Hepatocyte (in vitro differentiated cells): ENCODE measurements around the gene PRPF31. TPM values are rescaled to one million over a fixed set of nuclear protein-coding genes. Genes with fewer than 3 reads are reported as not detected.

Experiments used
- DNase-seq: peaks from one replicate; pipeline ENCODE4 v3.0.0-alpha.2; 2016; ENCODE audit warnings: low spot score
- H2AFZ ChIP-seq: fragments of 200-600 bp; sonication (generic); 2 replicates; pipeline ENCODE4 v1.6.0; 2016; ENCODE audit warnings: antibody characterized with exemption, mild to moderate bottlenecking
- H3K27ac ChIP-seq: fragments of 200-600 bp; sonication (generic); 2 replicates; pipeline ENCODE4 v1.5.1; 2016; ENCODE audit warnings: mild to moderate bottlenecking
- H3K27me3 ChIP-seq: fragments of 200-600 bp; sonication (generic); 2 replicates; pipeline ENCODE4 v1.6.1; 2016
- H3K36me3 ChIP-seq: fragments of 200-600 bp; sonication (generic); replicated peaks from 2 replicates; pipeline ENCODE4 v1.5.1; 2016; ENCODE audit warnings: low read depth; ENCODE audit not compliant: insufficient read depth
- H3K4me1 ChIP-seq: fragments of 200-600 bp; sonication (generic); 2 replicates; pipeline ENCODE4 v1.5.1; 2016; ENCODE audit warnings: mild to moderate bottlenecking, moderate library complexity; ENCODE audit not compliant: insufficient read depth
- H3K4me2 ChIP-seq: fragments of 200-600 bp; sonication (generic); 2 replicates; pipeline ENCODE4 v1.6.0; 2016
- H3K4me3 ChIP-seq: fragments of 200-600 bp; sonication (generic); 2 replicates; pipeline ENCODE4 v1.5.1; 2016; ENCODE audit warnings: mild to moderate bottlenecking
- H3K79me2 ChIP-seq: fragments of 200-600 bp; sonication (generic); 2 replicates; pipeline ENCODE4 v1.6.0; 2017; ENCODE audit warnings: mild to moderate bottlenecking
- H3K9me2 ChIP-seq: fragments of 200-600 bp; sonication (generic); replicated peaks from 2 replicates; pipeline ENCODE4 v1.6.0; 2017; ENCODE audit warnings: mild to moderate bottlenecking; ENCODE audit not compliant: insufficient read depth
- H3K9me3 ChIP-seq: fragments of 200-600 bp; sonication (generic); 2 replicates; pipeline ENCODE4 v1.5.1; 2016; ENCODE audit warnings: low read depth, mild to moderate bottlenecking
- H4K20me1 ChIP-seq: fragments of 200-600 bp; sonication (generic); 2 replicates; pipeline ENCODE4 v1.6.0; 2016; ENCODE audit warnings: mild to moderate bottlenecking; ENCODE audit not compliant: insufficient read depth, poor library complexity, severe bottlenecking
- EZH2 ChIP-seq: fragments of 200-600 bp; sonication (generic); IDR thresholded peaks from 2 replicates; pipeline ENCODE4 v1.6.1; 2016; ENCODE audit warnings: antibody characterized with exemption, mild to moderate bottlenecking, borderline replicate concordance
- EZH2phosphoT487 ChIP-seq: fragments of 200-600 bp; sonication (generic); IDR thresholded peaks from one replicate; pipeline ENCODE4 v1.6.1; 2018; ENCODE audit warnings: antibody characterized with exemption, mild to moderate bottlenecking, low read depth, moderate library complexity; ENCODE audit not compliant: unreplicated experiment, severe bottlenecking
- WGBS: methylation state at CpG from one replicate; pipeline ENCODE4 v1.1.6; 2016; ENCODE audit warnings: low lambda C conversion rate; ENCODE audit errors: missing lambda C conversion rate; 5-methylcytosine and 5-hydroxymethylcytosine counted together
- polyA plus RNA-seq: library from polyadenylated mRNA; unstranded; fragments of >200 nt; fragmentation: Nextera tagmentation; extraction: Ambion mirVana; gene quantifications from 2 replicates; pipeline ENCODE4 v1.2.1, GENCODE V29; 2016
- total RNA-seq: library from RNA; depleted of rRNA; stranded (reverse); fragments of >200 nt; gene quantifications from 2 replicates; pipeline ENCODE4 v1.2.3, GENCODE V29; 2014
- TF ChIP-seq, protein P1 (sequence below): fragments of 200-600 bp; sonication (generic); IDR thresholded peaks from 2 replicates; pipeline ENCODE4 v1.5.1; 2016; ENCODE audit warnings: antibody characterized with exemption, mild to moderate bottlenecking; ENCODE audit not compliant: poor library complexity

PRPF31 gene
- total and polyA plus RNA-seq, 2 experiments from 2014 or later, result 59.7 to 77.6 TPM

DNA sequence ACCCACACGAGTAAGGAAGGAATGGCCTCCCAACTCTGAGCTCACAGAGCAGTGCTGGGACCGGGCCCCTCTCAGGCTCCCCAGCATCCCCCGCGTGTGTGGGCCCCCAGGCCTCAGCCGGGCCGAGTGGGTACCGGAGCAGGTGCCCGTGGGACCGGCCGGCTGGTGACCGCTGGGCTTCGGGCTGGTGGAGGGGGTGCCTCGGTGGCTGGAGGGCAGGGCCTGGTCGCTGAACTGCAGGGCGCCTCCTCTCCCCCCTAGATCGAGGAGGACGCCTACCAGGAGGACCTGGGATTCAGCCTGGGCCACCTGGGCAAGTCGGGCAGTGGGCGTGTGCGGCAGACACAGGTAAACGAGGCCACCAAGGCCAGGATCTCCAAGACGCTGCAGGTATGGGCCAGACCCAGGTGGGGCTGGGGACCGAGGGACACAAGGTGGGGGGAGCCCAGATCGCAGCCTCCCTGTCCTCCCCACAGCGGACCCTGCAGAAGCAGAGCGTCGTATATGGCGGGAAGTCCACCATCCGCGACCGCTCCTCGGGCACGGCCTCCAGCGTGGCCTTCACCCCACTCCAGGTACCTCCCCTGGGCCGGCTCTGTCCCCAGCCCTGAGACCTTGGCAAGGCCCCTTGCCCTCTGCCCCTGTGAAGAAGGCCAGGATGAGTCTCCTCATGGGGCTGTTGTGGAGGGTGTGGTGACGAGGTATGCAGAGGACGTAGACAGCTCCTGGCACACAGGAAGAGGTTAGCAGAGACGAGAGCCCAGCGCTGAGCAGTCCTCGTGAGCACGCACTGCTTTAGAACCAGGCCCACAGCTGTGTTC, 13.5 kb downstream of the PRPF31 start:
- Histone ChIP-seq H3K9me2 (no peaks in the 10 kb centered on the region), H3K27me3 (no peaks in the 10 kb centered on the region), H3K4me3 (no peak overlapping the region), H2AFZ (no peak overlapping the region), H3K4me2 (no peak overlapping the region), H3K9me3 (no peaks in the 10 kb centered on the region), H4K20me1 (no peaks in the 10 kb centered on the region), H3K4me1 (no peaks in the 10 kb centered on the region), H3K36me3 (no peaks in the 10 kb centered on the region), H3K27ac (no peak overlapping the region), H3K79me2 (no peaks in the 10 kb centered on the region)
- 98% methylated on average over 31 of the region's 41 CpGs for WGBS
- TF ChIP-seq, protein P1, sequence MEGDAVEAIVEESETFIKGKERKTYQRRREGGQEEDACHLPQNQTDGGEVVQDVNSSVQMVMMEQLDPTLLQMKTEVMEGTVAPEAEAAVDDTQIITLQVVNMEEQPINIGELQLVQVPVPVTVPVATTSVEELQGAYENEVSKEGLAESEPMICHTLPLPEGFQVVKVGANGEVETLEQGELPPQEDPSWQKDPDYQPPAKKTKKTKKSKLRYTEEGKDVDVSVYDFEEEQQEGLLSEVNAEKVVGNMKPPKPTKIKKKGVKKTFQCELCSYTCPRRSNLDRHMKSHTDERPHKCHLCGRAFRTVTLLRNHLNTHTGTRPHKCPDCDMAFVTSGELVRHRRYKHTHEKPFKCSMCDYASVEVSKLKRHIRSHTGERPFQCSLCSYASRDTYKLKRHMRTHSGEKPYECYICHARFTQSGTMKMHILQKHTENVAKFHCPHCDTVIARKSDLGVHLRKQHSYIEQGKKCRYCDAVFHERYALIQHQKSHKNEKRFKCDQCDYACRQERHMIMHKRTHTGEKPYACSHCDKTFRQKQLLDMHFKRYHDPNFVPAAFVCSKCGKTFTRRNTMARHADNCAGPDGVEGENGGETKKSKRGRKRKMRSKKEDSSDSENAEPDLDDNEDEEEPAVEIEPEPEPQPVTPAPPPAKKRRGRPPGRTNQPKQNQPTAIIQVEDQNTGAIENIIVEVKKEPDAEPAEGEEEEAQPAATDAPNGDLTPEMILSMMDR, result no peak
- no peak for TF ChIP-seq EZH2
- no peak for TF ChIP-seq EZH2phosphoT487
- DNase-seq, result no peak

DNA sequence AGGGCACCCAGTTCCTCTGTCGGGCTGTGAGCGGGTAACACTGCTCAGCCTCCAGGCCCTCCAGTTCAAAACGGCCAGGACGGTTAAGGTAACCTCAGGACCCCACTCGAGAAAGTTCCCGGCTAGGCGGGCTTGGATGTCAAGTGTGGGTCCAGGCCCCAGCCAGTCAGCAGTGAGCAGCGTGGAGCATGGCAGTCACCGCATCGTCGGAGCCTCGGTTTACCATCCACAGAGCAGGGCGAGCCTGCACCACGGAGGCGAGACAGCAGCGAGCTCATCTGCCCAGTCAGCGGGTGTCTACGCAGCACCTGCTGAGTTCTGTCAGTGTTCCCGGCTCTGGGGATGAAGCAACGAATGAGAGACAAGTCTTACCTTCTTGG, 14.1 kb downstream of the PRPF31 start:
- Histone ChIP-seq H3K4me3 (no peak overlapping the region), H3K79me2 (no peaks in the 10 kb centered on the region)
- WGBS, result 98% methylated on average over 20 of the region's 20 CpGs

DNA sequence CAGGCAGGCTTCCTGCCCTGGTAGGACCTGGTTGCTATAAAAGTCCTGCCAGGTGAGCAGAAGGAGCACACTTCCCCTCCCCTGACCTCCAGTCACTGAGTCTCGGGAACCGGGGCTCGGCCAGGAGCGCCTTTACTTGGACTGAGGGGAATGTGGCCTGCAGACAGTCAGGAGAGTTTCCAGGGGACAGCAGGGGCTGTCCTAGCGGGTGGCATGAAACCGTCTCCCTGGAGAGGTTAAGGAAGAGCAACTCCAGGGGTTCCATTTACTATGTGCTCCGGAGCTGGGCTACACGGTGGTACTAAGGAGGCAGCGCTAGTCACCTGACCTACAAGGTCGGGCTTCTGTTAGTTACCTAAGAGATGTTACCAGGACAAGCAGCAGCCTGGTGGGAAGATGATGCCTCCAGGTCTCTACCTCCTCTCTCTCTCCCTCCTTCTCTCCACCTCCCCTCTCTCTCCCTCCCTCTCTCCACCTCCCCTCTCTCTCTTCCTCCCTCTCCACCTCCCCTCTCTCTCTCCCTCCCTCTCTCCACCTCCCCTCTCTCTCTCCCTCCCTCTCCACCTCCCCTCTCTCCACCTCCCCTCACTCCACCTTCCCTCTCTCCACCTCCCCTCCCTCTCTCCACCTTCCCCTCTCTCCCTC, 17.9 kb downstream of the PRPF31 start:
- DNase-seq, result peak; percentile 94
- Histone ChIP-seq H3K27me3 (no peaks in the 10 kb centered on the region), H3K79me2 (peaks cover 8% of the 10 kb centered on the region), H4K20me1 (peaks cover 4% of the 10 kb centered on the region), H3K9me2 (no peaks in the 10 kb centered on the region), H2AFZ (no peak overlapping the region), H3K27ac (no peak overlapping the region), H3K4me1 (peaks cover 7% of the 10 kb centered on the region), H3K36me3 (no peaks in the 10 kb centered on the region), H3K9me3 (no peaks in the 10 kb centered on the region), H3K4me3 (no peak overlapping the region), H3K4me2 (no peak overlapping the region)
- TF ChIP-seq EZH2 (no peak), EZH2phosphoT487 (no peak)
- TF ChIP-seq, protein P1, result no peak
- 90% methylated on average over 10 of the region's 10 CpGs for WGBS

More for the DNA sequence above, 14.1 kb downstream of the PRPF31 start:
- Histone ChIP-seq H3K27ac (no peak overlapping the region), H3K36me3 (no peaks in the 10 kb centered on the region), H3K27me3 (no peaks in the 10 kb centered on the region), H3K9me2 (no peaks in the 10 kb centered on the region), H4K20me1 (no peaks in the 10 kb centered on the region), H2AFZ (no peak overlapping the region), H3K4me2 (no peak overlapping the region), H3K4me1 (no peaks in the 10 kb centered on the region), H3K9me3 (no peaks in the 10 kb centered on the region)
- no peak for DNase-seq
- TF ChIP-seq EZH2phosphoT487 (no peak), EZH2 (no peak)
- TF ChIP-seq, protein P1, result no peak
